ENCODE data around the gene MAP3K12.

The MAP3K12 gene

DNA sequence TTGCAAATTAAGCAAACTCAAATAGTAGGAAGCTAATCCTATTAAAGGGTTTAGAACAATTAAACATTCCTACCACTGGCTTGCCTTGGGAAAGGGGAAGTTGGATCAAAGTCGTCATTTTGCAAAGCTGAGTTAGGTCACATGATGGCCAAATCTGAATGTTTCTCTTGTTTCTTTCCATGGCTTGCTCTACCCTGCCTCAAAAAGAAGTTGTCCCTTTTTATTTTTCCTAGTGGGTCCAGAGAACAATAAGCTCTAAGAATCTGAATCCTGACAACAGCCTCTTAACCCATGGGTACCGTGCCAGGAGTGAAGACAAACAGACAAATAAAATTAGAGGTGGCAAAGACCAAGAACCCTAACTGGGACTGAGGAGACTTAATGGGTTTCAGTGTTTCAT lies 34.2 kb upstream of the MAP3K12 start:
- Histone ChIP-seq H3K9me3 (no peaks in the 10 kb centered on the region), H3K27ac (peak overlapping the region; percentile 25), H3K4me3 (ENCODE audit: low read depth in 1 of 2, low read length in 1 of 2) (no peak overlapping the region), H3K4me1 (ENCODE audit: control insufficient read depth in 1 of 2, insufficient read depth in 1 of 2, low read depth in 1 of 2, low read length in 1 of 2) (peaks cover 0 to 2% of the 10 kb centered on the region in 2 experiments), H3K27me3 (no peaks in the 10 kb centered on the region), H3K36me3 (peaks cover 91% of the 10 kb centered on the region)
- TF ChIP-seq, protein P1, sequence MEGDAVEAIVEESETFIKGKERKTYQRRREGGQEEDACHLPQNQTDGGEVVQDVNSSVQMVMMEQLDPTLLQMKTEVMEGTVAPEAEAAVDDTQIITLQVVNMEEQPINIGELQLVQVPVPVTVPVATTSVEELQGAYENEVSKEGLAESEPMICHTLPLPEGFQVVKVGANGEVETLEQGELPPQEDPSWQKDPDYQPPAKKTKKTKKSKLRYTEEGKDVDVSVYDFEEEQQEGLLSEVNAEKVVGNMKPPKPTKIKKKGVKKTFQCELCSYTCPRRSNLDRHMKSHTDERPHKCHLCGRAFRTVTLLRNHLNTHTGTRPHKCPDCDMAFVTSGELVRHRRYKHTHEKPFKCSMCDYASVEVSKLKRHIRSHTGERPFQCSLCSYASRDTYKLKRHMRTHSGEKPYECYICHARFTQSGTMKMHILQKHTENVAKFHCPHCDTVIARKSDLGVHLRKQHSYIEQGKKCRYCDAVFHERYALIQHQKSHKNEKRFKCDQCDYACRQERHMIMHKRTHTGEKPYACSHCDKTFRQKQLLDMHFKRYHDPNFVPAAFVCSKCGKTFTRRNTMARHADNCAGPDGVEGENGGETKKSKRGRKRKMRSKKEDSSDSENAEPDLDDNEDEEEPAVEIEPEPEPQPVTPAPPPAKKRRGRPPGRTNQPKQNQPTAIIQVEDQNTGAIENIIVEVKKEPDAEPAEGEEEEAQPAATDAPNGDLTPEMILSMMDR (IDR thresholded peaks at IDR 0.05), result no peak

GRCh38 chr12:53532524-53533445 lies 33.5 kb upstream of the MAP3K12 start:
- Histone ChIP-seq H3K27ac (peak overlapping the region; percentile 25), H3K36me3 (peaks cover 96% of the 10 kb centered on the region), H3K4me1 (ENCODE audit: control insufficient read depth in 1 of 2, insufficient read depth in 1 of 2, low read depth in 1 of 2, low read length in 1 of 2) (no peaks in the 10 kb centered on the region), H3K27me3 (no peaks in the 10 kb centered on the region), H3K4me3 (ENCODE audit: low read depth in 1 of 2, low read length in 1 of 2) (no peak overlapping the region), H3K9me3 (no peaks in the 10 kb centered on the region)
- TF ChIP-seq, protein P1 (IDR thresholded peaks at IDR 0.05), result no peak

DNA sequence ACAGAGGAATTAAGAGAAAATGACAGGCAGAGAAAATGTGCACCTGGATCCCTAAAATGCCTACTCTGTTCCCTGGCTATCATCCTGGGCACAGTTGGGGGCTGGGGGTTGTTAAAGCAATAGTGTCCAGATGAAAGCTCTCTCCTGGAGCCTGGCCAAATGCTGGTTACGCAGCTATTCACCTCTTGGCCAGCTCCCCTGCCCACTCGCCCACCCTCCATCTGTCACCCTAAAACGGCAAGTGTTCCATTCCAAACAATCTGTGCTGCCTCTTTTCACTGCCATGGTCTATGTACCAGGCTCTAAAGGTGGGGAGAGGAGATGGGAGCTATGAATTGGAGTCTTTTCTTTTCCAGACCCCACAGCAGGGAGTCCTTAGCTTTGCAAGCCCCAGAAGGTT lies 32.8 kb upstream of the MAP3K12 start:
- H3K4me1 ChIP-seq (ENCODE audit: control insufficient read depth in 1 of 2, insufficient read depth in 1 of 2, low read depth in 1 of 2, low read length in 1 of 2), result no peaks in the 10 kb centered on the region
- no peaks in the 10 kb centered on the region for H3K9me3 ChIP-seq
- TF ChIP-seq, protein P1 (IDR thresholded peaks at IDR 0.05), result no peak
- H3K36me3 ChIP-seq, result peaks cover 96% of the 10 kb centered on the region
- H3K27ac ChIP-seq, result no peak overlapping the region
- no peak overlapping the region for H3K4me3 ChIP-seq (ENCODE audit: low read depth in 1 of 2, low read length in 1 of 2)
- no peaks in the 10 kb centered on the region for H3K27me3 ChIP-seq

- peaks cover 92% of the 10 kb centered on the region for H3K36me3 ChIP-seq
- TF ChIP-seq, protein P1 (IDR thresholded peaks at IDR 0.05), result no peak
- H3K4me3 ChIP-seq (ENCODE audit: low read depth in 1 of 2, low read length in 1 of 2), result no peak overlapping the region
- H3K27me3 ChIP-seq, result no peaks in the 10 kb centered on the region
- no peak overlapping the region for H3K27ac ChIP-seq
- no peaks in the 10 kb centered on the region for H3K4me1 ChIP-seq (ENCODE audit: control insufficient read depth in 1 of 2, insufficient read depth in 1 of 2, low read depth in 1 of 2, low read length in 1 of 2)
- no peaks in the 10 kb centered on the region for H3K9me3 ChIP-seq
These were observed 31.7 kb upstream of the MAP3K12 start for GRCh38 chr12:53530920-53531319.

- TF ChIP-seq, protein P1 (IDR thresholded peaks at IDR 0.05), result no peak
- Histone ChIP-seq H3K27ac (no peak overlapping the region), H3K9me3 (no peaks in the 10 kb centered on the region), H3K36me3 (peaks cover 94% of the 10 kb centered on the region), H3K27me3 (no peaks in the 10 kb centered on the region), H3K4me3 (ENCODE audit: low read depth in 1 of 2, low read length in 1 of 2) (no peak overlapping the region), H3K4me1 (ENCODE audit: control insufficient read depth in 1 of 2, insufficient read depth in 1 of 2, low read depth in 1 of 2, low read length in 1 of 2) (no peaks in the 10 kb centered on the region)
These were observed 30.8 kb upstream of the MAP3K12 start for GRCh38 chr12:53530061-53530460.

All from neutrophil (primary cell).